Measurements from ENCODE around the gene SLCO4C1.

- TF ChIP-seq CTCF (IDR thresholded peaks at IDR 0.05): no peak
- no peak for TF ChIP-seq POLR2A (IDR thresholded peaks at IDR 0.05)
Observed at GRCh38 chr5:102196481-102196880, 99.6 kb downstream of the SLCO4C1 start.
